Measurements from ENCODE around the gene RASSF9.

RASSF9 gene

GRCh38 chr12:85828576-85828975, 7.6 kb downstream of the RASSF9 start:
- Histone ChIP-seq H4K20me1 (ENCODE audit: insufficient read depth, low read length) (no peaks in the 10 kb centered on the region), H3K36me3 (ENCODE audit: insufficient read depth, low read length) (no peaks in the 10 kb centered on the region), H3K4me1 (ENCODE audit: insufficient read depth, low read length) (no peaks in the 10 kb centered on the region), H3K9me3 (ENCODE audit: insufficient read depth, low read length, severe bottlenecking) (no peaks in the 10 kb centered on the region), H3K27me3 (ENCODE audit: insufficient read depth, low read length, poor library complexity) (no peaks in the 10 kb centered on the region), H3K27ac (ENCODE audit: low read length) (no peak overlapping the region), H3K4me2 (ENCODE audit: insufficient read depth, low read length) (no peak overlapping the region), H3K9ac (ENCODE audit: low read depth, low read length) (no peak overlapping the region), H3K79me2 (ENCODE audit: insufficient read depth, low read length) (no peaks in the 10 kb centered on the region), H2AFZ (ENCODE audit: low read depth, low read length) (no peak overlapping the region), H3K4me3 (ENCODE audit: low read depth in 1 of 2, low read length in 2 of 2) (no peak overlapping the region)
- TF ChIP-seq CTCF (IDR thresholded peaks at IDR 0.05; ENCODE audit: borderline replicate concordance, extremely low read depth, low read length, poor library complexity, severe bottlenecking) (no peak), EZH2 (IDR thresholded peaks at IDR 0.05; ENCODE audit: borderline replicate concordance, low read depth, low read length, severe bottlenecking) (no peak)
- ATAC-seq (ENCODE audit: insufficient read depth, low read depth) (no peak), DNase-seq (no peak)

- Histone ChIP-seq H3K4me1 (ENCODE audit: insufficient read depth, low read length) (no peaks in the 10 kb centered on the region), H3K4me2 (ENCODE audit: insufficient read depth, low read length) (no peak overlapping the region), H4K20me1 (ENCODE audit: insufficient read depth, low read length) (no peaks in the 10 kb centered on the region), H3K9ac (ENCODE audit: low read depth, low read length) (no peak overlapping the region), H3K4me3 (ENCODE audit: low read depth in 1 of 2, low read length in 2 of 2) (no peak overlapping the region), H3K36me3 (ENCODE audit: insufficient read depth, low read length) (no peaks in the 10 kb centered on the region), H3K79me2 (ENCODE audit: insufficient read depth, low read length) (no peaks in the 10 kb centered on the region), H3K27ac (ENCODE audit: low read length) (no peak overlapping the region), H2AFZ (ENCODE audit: low read depth, low read length) (no peak overlapping the region), H3K9me3 (ENCODE audit: insufficient read depth, low read length, severe bottlenecking) (no peaks in the 10 kb centered on the region), H3K27me3 (ENCODE audit: insufficient read depth, low read length, poor library complexity) (no peaks in the 10 kb centered on the region)
- DNase-seq = no peak
- ATAC-seq (ENCODE audit: insufficient read depth, low read depth) = no peak
- no peak for TF ChIP-seq EZH2 (IDR thresholded peaks at IDR 0.05; ENCODE audit: borderline replicate concordance, low read depth, low read length, severe bottlenecking)
- TF ChIP-seq CTCF (IDR thresholded peaks at IDR 0.05; ENCODE audit: borderline replicate concordance, extremely low read depth, low read length, poor library complexity, severe bottlenecking) = no peak
Observed at GRCh38 chr12:85825746-85826145, 10.5 kb downstream of the RASSF9 start.

- H3K4me2 ChIP-seq (ENCODE audit: insufficient read depth, low read length) = no peak overlapping the region
- TF ChIP-seq CTCF (IDR thresholded peaks at IDR 0.05; ENCODE audit: borderline replicate concordance, extremely low read depth, low read length, poor library complexity, severe bottlenecking) = no peak
- no peak for TF ChIP-seq EZH2 (IDR thresholded peaks at IDR 0.05; ENCODE audit: borderline replicate concordance, low read depth, low read length, severe bottlenecking)
Observed at GRCh38 chr12:85823436-85824180, 12.6 kb downstream of the RASSF9 start.

More at GRCh38 chr12:85823436-85824180, 12.6 kb downstream of the RASSF9 start:
- no peaks in the 10 kb centered on the region for H3K79me2 ChIP-seq (ENCODE audit: insufficient read depth, low read length)
- H3K27ac ChIP-seq (ENCODE audit: low read length) = no peak overlapping the region
- ATAC-seq (ENCODE audit: insufficient read depth, low read depth) = no peak
- no peak overlapping the region for H3K4me3 ChIP-seq (ENCODE audit: low read depth in 1 of 2, low read length in 2 of 2)
- no peaks in the 10 kb centered on the region for H3K9me3 ChIP-seq (ENCODE audit: insufficient read depth, low read length, severe bottlenecking)
- no peaks in the 10 kb centered on the region for H3K27me3 ChIP-seq (ENCODE audit: insufficient read depth, low read length, poor library complexity)
- H3K9ac ChIP-seq (ENCODE audit: low read depth, low read length) = no peak overlapping the region
- no peaks in the 10 kb centered on the region for H4K20me1 ChIP-seq (ENCODE audit: insufficient read depth, low read length)
- H3K4me1 ChIP-seq (ENCODE audit: insufficient read depth, low read length) = no peaks in the 10 kb centered on the region
- DNase-seq = no peak
- H3K36me3 ChIP-seq (ENCODE audit: insufficient read depth, low read length) = no peaks in the 10 kb centered on the region
- H2AFZ ChIP-seq (ENCODE audit: low read depth, low read length) = no peak overlapping the region

Measured in DND-41 (cell line).